Gastroesophageal sphincter (tissue), 3 donors: Measurements from ENCODE around the gene LAP3.

Source experiments
- EP300 ChIP-seq: sonication (generic); formaldehyde crosslinking; IDR thresholded peaks from one replicate; pipeline ENCODE4 v1.6.1; 2017; ENCODE audit warnings: antibody characterized with exemption, mild to moderate bottlenecking
- POLR2A ChIP-seq, 2 donors: fragments of 450-650 bp; IDR thresholded peaks; one replicate each; pipeline ENCODE4 v1.6.1; 2017; ENCODE audit warnings: antibody characterized with exemption in 2 of 2, mild to moderate bottlenecking in 2 of 2, moderate library complexity in 1 of 2
- TF ChIP-seq, protein P1 (sequence below), 4 experiments: fragments of 200-600 bp in 2 of 4; fragments of 450-650 bp in 2 of 4; sonication (generic) in 1 of 4; IDR thresholded peaks; one replicate each; pipeline ENCODE4 v1.5.1; 2017 to 2019; ENCODE audit warnings: antibody characterized with exemption in 4 of 4, mild to moderate bottlenecking in 2 of 4, moderate library complexity in 2 of 4

- TF ChIP-seq, protein P1, sequence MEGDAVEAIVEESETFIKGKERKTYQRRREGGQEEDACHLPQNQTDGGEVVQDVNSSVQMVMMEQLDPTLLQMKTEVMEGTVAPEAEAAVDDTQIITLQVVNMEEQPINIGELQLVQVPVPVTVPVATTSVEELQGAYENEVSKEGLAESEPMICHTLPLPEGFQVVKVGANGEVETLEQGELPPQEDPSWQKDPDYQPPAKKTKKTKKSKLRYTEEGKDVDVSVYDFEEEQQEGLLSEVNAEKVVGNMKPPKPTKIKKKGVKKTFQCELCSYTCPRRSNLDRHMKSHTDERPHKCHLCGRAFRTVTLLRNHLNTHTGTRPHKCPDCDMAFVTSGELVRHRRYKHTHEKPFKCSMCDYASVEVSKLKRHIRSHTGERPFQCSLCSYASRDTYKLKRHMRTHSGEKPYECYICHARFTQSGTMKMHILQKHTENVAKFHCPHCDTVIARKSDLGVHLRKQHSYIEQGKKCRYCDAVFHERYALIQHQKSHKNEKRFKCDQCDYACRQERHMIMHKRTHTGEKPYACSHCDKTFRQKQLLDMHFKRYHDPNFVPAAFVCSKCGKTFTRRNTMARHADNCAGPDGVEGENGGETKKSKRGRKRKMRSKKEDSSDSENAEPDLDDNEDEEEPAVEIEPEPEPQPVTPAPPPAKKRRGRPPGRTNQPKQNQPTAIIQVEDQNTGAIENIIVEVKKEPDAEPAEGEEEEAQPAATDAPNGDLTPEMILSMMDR (IDR thresholded peaks at IDR 0.05): no peak
- TF ChIP-seq POLR2A (IDR thresholded peaks at IDR 0.05) (no peak), EP300 (no peak)
Observed at GRCh38 chr4:17557880-17558279, 19.1 kb upstream of the LAP3 start.
